Measurements from ENCODE around the gene NAA80. TPM values are rescaled to one million over a fixed set of nuclear protein-coding genes. Genes with fewer than 3 reads are reported as not detected.

NAA80 gene
- total RNA-seq, 4 donors from 2014 or later, result 12.4 to 19.4 (median 15.1) TPM

- no peak overlapping the region for H3K4me3 ChIP-seq (ENCODE audit: low read depth, poor library complexity, severe bottlenecking)
- no peak for DNase-seq (ENCODE audit: low spot score in 2 of 2)
- intact Hi-C loops (cut with DNase I; ENCODE audit: low total_unique reads), result loop anchor here (10.0 kb wide), 1 partner anchor 154 kb away; no protein-coding TSS in a partner anchor
- TF ChIP-seq CTCF (IDR thresholded peaks at IDR 0.05), result no peak
- no peak for TF ChIP-seq POLR2A (IDR thresholded peaks at IDR 0.05)
- 73 to 88% methylated on average over 4 of the region's 4 CpGs for WGBS, 2 donors
These were observed 20.9 kb downstream of the NAA80 start for GRCh38 chr3:50278123-50278879.

GRCh38 chr3:50276762-50277101 lies 22.5 kb downstream of the NAA80 start:
- WGBS, 2 donors, result 85 to 87% methylated on average over 17 of the region's 17 CpGs
- TF ChIP-seq POLR2A (IDR thresholded peaks at IDR 0.05) (no peak), CTCF (IDR thresholded peaks at IDR 0.05) (no peak)
- intact Hi-C loops (cut with DNase I; ENCODE audit: low total_unique reads), result loop anchor here (10.0 kb wide), 1 partner anchor 152 kb away; no protein-coding TSS in a partner anchor

DNA sequence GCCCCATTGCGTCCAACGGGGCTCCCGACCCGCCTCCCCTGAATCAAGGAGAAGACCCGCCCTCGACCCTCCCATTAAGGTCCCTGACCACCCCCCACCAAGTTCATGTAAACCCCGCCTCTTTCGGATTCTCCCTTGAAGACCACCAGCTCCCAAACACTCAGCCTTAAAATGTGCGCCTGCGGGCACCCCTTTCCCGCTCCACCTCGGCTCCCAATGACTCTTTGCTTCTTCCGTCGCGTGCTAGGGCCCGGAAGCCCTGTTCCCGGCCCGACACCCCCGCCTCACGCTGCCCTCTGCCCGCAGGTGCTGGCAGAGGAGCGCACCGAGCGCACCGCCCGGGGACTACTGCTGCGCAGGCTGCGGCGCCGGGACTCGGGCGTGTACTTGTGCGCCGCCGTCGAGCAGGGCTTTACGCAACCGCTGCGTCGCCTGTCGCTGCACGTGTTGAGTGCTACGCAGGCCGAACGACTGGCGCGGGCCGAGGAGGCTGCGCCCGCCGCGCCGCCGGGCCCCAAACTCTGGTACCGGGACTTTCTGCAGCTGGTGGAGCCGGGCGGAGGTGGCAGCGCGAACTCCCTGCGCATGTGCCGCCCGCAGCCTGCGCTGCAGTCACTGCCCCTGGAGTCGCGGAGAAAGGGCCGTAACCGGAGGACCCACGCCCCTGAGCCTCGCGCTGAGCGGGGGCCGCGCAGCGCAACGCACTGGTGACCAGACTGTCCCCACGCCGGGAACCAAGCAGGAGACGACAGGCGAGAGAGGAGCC lies 23.0 kb downstream of the NAA80 start:
- TF ChIP-seq CTCF (IDR thresholded peaks at IDR 0.05) (no peak), POLR2A (IDR thresholded peaks at IDR 0.05) (no peak)
- DNase-seq (ENCODE audit: low spot score in 2 of 2), result no peak
- whole genome bisulfite sequencing, 2 donors, result 65 to 73% methylated on average over 77 to 78 of the region's 79 CpGs
- H3K4me3 ChIP-seq (ENCODE audit: low read depth, poor library complexity, severe bottlenecking), result no peak overlapping the region
- intact Hi-C loops (cut with DNase I; ENCODE audit: low total_unique reads), result loop anchor here (10.0 kb wide), 1 partner anchor 151 kb away; no protein-coding TSS in a partner anchor

More at GRCh38 chr3:50276762-50277101, 22.5 kb downstream of the NAA80 start:
- DNase-seq (ENCODE audit: low spot score in 2 of 2), result no peak
- H3K4me3 ChIP-seq (ENCODE audit: low read depth, poor library complexity, severe bottlenecking), result no peak overlapping the region

GRCh38 chr3:50275141-50275995 lies 23.8 kb downstream of the NAA80 start:
- TF ChIP-seq CTCF (IDR thresholded peaks at IDR 0.05) (no peak), POLR2A (IDR thresholded peaks at IDR 0.05) (no peak)
- H3K4me3 ChIP-seq (ENCODE audit: low read depth, poor library complexity, severe bottlenecking), result no peak overlapping the region
- WGBS, 2 donors, result 64 to 68% methylated on average over 57 to 63 of the region's 65 CpGs
- no peak for DNase-seq (ENCODE audit: low spot score in 2 of 2)
- intact Hi-C loops (cut with DNase I; ENCODE audit: low total_unique reads), result loop anchor here (10.0 kb wide), 1 partner anchor 151 kb away; no protein-coding TSS in a partner anchor

GRCh38 chr3:50274371-50275104 lies 24.7 kb downstream of the NAA80 start:
- intact Hi-C loops (cut with DNase I; ENCODE audit: low total_unique reads), result loop anchor here (10.0 kb wide), 1 partner anchor 150 kb away; no protein-coding TSS in a partner anchor
- no peak overlapping the region for H3K4me3 ChIP-seq (ENCODE audit: low read depth, poor library complexity, severe bottlenecking)
- WGBS, 2 donors, result 43 to 52% methylated on average over 24 to 26 of the region's 26 CpGs
- DNase-seq (ENCODE audit: low spot score in 2 of 2), result peak in 1 of 2 donors; percentile 94
- TF ChIP-seq POLR2A (IDR thresholded peaks at IDR 0.05), result no peak
- peak in 1 of 3 donors; percentile 25 for TF ChIP-seq CTCF (IDR thresholded peaks at IDR 0.05)

Measured in lower leg skin (tissue), 4 donors.